Mammary epithelial cell (primary cell): ENCODE data around the gene SELENON.

Experiments used
- CTCF ChIP-seq, 2 donors: IDR thresholded peaks in 1 of 2; conservative IDR thresholded peaks in 1 of 2; 2 replicates each; pipeline ENCODE4 v1.5.1; 2011 to 2012; ENCODE audit warnings: inconsistent platforms in 2 of 2, low read length in 2 of 2, mild to moderate bottlenecking in 2 of 2, control low read depth in 1 of 2, low read depth in 1 of 2; ENCODE audit not compliant: insufficient read depth in 1 of 2; ENCODE audit errors: extremely low read depth in 1 of 2
- EZH2 ChIP-seq: IDR thresholded peaks from 2 replicates; pipeline ENCODE4 v1.6.1; 2012; ENCODE audit warnings: low read length, inconsistent platforms, borderline replicate concordance

- TF ChIP-seq CTCF (conservative IDR thresholded peaks at IDR 0.05 in 1 of 2, IDR thresholded peaks at IDR 0.05 in 1 of 2; ENCODE audit: extremely low read depth in 1 of 2, insufficient read depth in 1 of 2, low read depth in 1 of 2, low read length in 2 of 2), result no peak
- TF ChIP-seq EZH2, result no peak
Observed at GRCh38 chr1:25867210-25867991, 67.4 kb downstream of the SELENON start.
